ENCODE data around the gene LPXN. TPM values are rescaled to one million over a fixed set of nuclear protein-coding genes. Genes with fewer than 3 reads are reported as not detected.

LPXN gene
- total RNA-seq, 4 donors from 2014 or later = 12.3 to 66.0 (median 18.2) TPM

GRCh38 chr11:58497951-58498350 lies 77.7 kb downstream of the LPXN start:
- Histone ChIP-seq H3K36me3 (no peaks in the 10 kb centered on the region), H3K4me3 (no peak overlapping the region), H3K27ac (peak overlapping the region in 1 of 4 donors; percentile 7), H3K4me1 (no peaks in the 10 kb centered on the region), H3K27me3 (no peaks in the 10 kb centered on the region), H3K9me3 (no peaks in the 10 kb centered on the region)
- TF ChIP-seq, protein P1, sequence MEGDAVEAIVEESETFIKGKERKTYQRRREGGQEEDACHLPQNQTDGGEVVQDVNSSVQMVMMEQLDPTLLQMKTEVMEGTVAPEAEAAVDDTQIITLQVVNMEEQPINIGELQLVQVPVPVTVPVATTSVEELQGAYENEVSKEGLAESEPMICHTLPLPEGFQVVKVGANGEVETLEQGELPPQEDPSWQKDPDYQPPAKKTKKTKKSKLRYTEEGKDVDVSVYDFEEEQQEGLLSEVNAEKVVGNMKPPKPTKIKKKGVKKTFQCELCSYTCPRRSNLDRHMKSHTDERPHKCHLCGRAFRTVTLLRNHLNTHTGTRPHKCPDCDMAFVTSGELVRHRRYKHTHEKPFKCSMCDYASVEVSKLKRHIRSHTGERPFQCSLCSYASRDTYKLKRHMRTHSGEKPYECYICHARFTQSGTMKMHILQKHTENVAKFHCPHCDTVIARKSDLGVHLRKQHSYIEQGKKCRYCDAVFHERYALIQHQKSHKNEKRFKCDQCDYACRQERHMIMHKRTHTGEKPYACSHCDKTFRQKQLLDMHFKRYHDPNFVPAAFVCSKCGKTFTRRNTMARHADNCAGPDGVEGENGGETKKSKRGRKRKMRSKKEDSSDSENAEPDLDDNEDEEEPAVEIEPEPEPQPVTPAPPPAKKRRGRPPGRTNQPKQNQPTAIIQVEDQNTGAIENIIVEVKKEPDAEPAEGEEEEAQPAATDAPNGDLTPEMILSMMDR (IDR thresholded peaks at IDR 0.05) = no peak
- no peak for TF ChIP-seq POLR2A (IDR thresholded peaks at IDR 0.05)
- DNase-seq = no peak

DNA sequence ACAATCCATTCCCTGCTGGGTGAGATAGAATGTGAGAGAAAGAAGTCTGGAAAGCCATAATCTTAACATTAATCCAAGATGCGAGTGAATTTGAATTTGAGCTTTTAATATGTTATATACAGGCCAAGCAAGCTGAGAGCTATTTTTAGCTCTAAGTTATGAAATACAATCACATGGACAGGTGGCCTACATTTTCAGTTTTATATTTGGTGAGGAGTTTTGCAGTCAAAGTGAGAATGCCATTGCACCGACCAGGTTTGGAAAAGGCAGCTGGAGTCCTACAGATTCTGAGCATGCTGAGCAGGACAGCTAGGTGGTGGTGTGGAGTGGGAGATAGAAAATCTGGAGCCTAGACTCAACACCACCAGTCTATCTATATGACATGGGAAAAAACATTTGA lies 79.8 kb downstream of the LPXN start:
- no peak overlapping the region for H3K27ac ChIP-seq

GRCh38 chr11:58494101-58494500 lies 81.6 kb downstream of the LPXN start:
- Histone ChIP-seq H3K36me3 (no peaks in the 10 kb centered on the region), H3K4me1 (no peaks in the 10 kb centered on the region), H3K27ac (no peak overlapping the region), H3K9me3 (no peaks in the 10 kb centered on the region), H3K4me3 (no peak overlapping the region), H3K27me3 (no peaks in the 10 kb centered on the region)
- TF ChIP-seq, protein P1 (IDR thresholded peaks at IDR 0.05) = no peak
- TF ChIP-seq POLR2A (IDR thresholded peaks at IDR 0.05) = no peak
- no peak for DNase-seq

More for the DNA sequence above, 79.8 kb downstream of the LPXN start:
- TF ChIP-seq, protein P1 (IDR thresholded peaks at IDR 0.05) = no peak
- H3K9me3 ChIP-seq = no peaks in the 10 kb centered on the region
- no peaks in the 10 kb centered on the region for H3K27me3 ChIP-seq
- H3K36me3 ChIP-seq = no peaks in the 10 kb centered on the region
- DNase-seq = no peak
- no peak overlapping the region for H3K4me3 ChIP-seq
- no peaks in the 10 kb centered on the region for H3K4me1 ChIP-seq

DNA sequence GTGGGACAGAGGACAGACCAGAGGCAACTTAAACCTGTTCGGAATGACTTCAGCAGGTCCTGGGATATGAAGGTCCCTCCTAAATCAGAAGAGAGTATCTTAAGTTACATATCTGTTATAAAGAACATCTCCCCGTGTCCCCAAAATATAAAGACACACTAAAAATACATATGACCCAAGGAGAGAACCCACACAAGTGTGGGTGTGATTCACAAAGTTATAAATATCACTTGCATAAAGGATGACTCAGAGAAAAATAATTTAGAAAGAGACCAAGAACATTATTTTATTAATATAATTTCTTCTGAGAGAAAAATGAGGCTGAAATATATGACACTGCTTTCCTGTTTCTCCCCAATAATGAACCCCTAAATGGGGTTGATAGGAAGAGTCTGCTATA lies 82.0 kb downstream of the LPXN start:
- H3K36me3 ChIP-seq = no peaks in the 10 kb centered on the region
- DNase-seq = no peak
- no peaks in the 10 kb centered on the region for H3K9me3 ChIP-seq
- TF ChIP-seq POLR2A (IDR thresholded peaks at IDR 0.05) = no peak
- TF ChIP-seq, protein P1 (IDR thresholded peaks at IDR 0.05) = no peak
- H3K27me3 ChIP-seq = no peaks in the 10 kb centered on the region
- H3K4me1 ChIP-seq = no peaks in the 10 kb centered on the region
- H3K4me3 ChIP-seq = no peak overlapping the region
- no peak overlapping the region for H3K27ac ChIP-seq

DNA sequence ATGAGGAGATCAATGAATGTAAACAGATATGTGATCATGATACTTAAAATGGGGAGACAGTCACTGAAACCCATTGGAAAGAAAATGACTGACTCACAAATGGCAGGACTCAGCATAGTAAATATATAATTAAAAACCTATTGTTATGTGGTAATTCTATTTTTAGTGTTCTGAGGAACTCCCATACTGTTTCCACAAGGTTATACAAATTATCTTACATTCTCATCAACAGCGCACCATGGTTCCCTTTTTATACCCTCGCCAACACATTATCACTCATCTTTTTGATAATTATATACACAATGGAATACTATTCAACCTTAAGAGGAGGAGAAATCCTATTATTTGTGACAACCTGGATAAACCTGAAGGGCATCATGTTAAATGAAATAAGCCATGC lies 84.8 kb downstream of the LPXN start:
- no peak for DNase-seq

More for the DNA sequence above, 84.8 kb downstream of the LPXN start:
- no peaks in the 10 kb centered on the region for H3K36me3 ChIP-seq
- no peak overlapping the region for H3K4me3 ChIP-seq
- H3K27me3 ChIP-seq = no peaks in the 10 kb centered on the region
- TF ChIP-seq POLR2A (IDR thresholded peaks at IDR 0.05) = no peak
- TF ChIP-seq, protein P1 (IDR thresholded peaks at IDR 0.05) = no peak
- no peaks in the 10 kb centered on the region for H3K9me3 ChIP-seq
- H3K4me1 ChIP-seq = no peaks in the 10 kb centered on the region
- H3K27ac ChIP-seq = no peak overlapping the region

Measured in Peyer's patch (tissue), 4 donors.